ENCODE results near the gene KCNJ3.

GRCh38 chr2:154804451-154804850, 106.0 kb downstream of the KCNJ3 start:
- TF ChIP-seq CTCF (IDR thresholded peaks at IDR 0.05; ENCODE audit: low read depth, low read length) (no peak), EZH2phosphoT487 (IDR thresholded peaks at IDR 0.05; ENCODE audit: low read depth) (no peak)
